IPS DF 19.7 (cell line): ENCODE measurements around the gene SERPINF2.
"Not testable (repeated sequence)": the region's sequence is repeated elsewhere in the genome, so short reads cannot be mapped to it uniquely, and the experiment has no call there.

Source experiments
- DNase-seq: peaks from one replicate; pipeline ENCODE4 v3.0.0-alpha.2; 2013; ENCODE audit warnings: low read depth, low spot score

SERPINF2 gene

DNA sequence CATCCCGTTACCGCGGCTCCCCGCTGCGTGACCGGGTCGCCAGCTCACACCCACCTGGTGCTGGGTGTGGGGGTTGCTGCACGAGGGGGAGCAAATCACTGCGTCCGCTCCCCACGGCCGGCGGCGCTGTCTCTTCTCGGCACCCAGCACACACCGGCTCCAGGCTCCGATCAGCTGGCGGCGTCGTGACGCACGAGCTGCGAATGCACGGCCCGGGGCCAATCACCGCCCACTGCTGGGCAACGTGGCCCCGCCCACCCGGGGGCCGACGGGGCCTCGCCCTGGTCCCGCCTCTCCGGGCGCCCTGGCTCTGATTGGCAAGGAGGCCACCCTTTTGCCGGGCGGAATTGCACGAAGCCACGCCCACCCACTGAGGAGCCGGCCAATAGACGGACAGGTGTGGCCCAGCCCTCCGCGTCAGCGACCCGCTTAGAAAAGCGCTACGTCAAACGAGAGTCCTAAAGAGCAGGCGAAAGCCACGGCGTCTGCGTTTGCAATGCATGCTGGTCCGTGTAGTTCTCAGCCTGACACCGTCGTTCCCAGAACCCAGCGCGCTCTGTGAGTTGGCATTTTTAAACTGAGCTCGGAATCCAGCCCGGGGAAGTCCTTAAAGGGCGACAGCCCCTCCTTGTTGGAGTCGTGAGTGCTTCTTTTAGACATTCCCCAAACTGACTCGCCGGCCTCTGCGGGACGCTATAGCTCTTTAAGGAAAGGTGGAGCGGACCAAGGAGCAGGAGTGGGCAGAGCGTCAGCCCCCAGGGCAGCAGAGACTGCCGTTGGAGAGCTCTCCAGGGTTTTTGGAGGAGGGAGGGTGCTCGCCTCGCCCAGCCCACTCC, 26.4 kb upstream of the SERPINF2 start:
- DNase-seq, result peak; percentile 98

GRCh38 chr17:1716912-1717695, 25.6 kb upstream of the SERPINF2 start:
- peak; percentile 100 for DNase-seq

DNA sequence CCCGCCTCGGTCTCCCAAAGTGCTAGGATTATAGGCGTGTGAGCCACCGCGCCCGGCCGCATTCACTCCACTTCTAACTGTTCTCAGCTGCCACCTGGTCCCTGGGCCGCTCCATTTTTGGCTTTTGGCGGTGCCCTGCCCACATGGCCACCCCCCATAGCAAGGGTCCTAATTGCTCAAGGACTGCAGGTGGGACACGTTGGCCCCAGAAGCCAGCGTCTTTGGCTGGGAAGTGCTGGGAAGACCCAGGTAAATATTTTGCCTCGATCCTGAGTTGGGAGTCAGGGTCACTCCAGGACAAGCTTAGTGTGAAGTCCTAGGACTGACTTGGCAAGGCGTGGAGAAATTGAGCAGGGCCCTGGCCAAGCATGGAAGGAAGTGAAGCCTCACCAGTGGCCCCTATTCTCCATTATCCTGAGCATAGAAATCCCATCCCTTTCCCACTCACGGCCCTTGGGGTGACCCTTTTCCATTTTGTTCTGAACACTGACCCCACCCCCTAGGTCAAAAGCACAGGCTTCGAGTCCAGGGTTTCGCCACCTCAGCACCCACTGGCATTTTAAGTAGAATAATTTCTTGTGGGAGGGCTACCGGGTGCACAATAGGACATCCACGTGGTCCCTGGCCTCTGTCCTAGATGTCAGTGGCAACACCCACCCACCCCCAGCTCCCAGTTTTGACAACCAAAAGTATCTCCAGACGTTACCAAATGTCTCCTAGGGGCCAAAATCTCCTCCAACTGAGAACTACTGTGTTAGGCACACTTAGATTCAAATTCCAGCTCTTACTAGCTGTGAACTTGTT, 24.1 kb upstream of the SERPINF2 start:
- DNase-seq, result no peak

DNA sequence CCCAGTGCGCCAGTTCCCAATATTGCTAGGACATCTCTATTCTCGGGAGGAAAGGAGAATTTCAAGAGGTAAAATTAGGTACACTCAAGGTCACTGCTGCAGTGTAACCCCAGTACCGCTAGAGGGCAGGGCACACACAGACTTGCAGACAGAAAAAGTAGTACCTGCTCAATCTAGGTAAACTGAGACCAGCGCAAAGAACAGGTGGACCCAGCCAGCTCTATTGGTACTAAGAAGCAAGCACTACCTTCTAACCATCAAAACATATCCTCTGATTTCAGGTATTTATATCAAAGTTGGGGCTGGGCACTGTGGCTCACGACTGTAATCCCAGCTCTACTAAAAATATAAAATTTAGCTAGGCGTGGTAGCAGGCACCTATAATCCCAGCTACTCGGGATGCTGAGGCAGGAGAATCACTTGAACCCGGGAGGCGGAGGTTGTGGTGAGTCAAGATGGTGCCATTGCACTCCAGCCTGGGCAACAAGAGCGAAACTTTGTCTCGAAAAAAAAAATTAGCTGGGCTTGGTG, 21.8 kb upstream of the SERPINF2 start:
- no peak for DNase-seq

GRCh38 chr17:1722022-1722421, 20.6 kb upstream of the SERPINF2 start:
- not testable (repeated sequence) for DNase-seq

GRCh38 chr17:1724351-1724868, 18.3 kb upstream of the SERPINF2 start, which contains the start of gene WDR81:
Gene WDR81, plus strand, starts transcription at chr17:1724704. Its CDS starts 256 bp downstream, at chr17:1724960.
- no peak for DNase-seq

GRCh38 chr17:1724869-1725641, 17.6 kb upstream of the SERPINF2 start:
- DNase-seq, result no peak

DNA sequence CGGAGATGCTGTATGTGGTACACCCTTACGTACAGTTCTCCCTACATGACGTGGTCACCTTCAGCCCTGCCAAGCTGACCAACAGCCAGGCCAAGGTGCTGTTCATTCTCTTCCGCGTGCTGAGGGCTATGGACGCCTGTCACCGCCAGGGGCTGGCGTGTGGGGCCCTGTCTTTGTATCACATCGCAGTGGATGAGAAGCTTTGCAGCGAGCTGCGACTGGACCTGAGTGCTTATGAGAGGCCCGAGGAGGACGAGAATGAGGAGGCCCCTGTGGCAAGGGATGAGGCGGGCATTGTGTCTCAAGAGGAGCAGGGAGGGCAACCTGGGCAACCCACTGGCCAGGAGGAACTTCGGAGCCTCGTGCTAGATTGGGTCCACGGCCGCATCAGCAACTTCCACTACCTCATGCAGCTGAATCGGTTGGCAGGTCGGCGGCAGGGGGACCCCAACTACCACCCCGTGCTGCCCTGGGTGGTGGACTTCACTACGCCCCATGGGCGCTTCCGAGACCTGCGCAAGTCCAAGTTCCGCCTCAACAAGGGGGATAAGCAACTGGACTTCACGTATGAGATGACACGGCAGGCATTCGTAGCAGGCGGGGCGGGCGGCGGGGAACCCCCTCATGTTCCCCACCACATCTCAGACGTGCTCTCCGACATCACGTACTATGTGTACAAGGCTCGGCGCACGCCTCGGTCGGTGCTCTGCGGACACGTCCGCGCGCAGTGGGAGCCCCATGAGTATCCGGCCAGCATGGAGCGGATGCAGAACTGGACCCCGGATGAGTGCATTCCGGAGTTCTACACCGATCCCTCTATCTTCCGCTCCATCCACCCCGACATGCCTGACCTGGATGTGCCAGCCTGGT, 16.8 kb upstream of the SERPINF2 start:
- no peak for DNase-seq

- DNase-seq, result no peak
Observed at GRCh38 chr17:1726626-1727257, 15.9 kb upstream of the SERPINF2 start.

DNA sequence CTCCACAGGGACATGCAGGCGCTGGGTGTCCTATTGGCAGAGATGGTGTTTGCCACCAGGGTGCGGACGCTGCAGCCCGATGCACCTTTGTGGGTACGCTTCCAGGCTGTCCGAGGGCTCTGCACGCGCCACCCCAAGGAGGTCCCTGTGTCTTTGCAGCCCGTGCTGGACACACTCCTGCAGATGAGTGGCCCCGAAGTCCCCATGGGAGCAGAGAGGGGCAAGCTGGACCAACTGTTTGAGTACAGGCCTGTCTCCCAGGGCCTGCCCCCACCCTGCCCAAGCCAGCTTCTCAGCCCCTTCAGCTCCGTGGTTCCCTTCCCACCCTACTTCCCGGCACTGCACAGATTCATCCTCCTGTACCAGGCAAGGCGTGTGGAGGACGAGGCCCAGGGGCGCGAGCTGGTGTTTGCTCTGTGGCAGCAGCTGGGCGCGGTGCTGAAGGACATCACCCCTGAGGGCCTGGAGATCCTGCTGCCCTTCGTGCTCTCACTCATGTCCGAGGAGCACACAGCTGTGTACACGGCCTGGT, 15.3 kb upstream of the SERPINF2 start:
- DNase-seq, result no peak

- DNase-seq, result no peak
Observed at GRCh38 chr17:1727876-1728630, 14.6 kb upstream of the SERPINF2 start.

DNA sequence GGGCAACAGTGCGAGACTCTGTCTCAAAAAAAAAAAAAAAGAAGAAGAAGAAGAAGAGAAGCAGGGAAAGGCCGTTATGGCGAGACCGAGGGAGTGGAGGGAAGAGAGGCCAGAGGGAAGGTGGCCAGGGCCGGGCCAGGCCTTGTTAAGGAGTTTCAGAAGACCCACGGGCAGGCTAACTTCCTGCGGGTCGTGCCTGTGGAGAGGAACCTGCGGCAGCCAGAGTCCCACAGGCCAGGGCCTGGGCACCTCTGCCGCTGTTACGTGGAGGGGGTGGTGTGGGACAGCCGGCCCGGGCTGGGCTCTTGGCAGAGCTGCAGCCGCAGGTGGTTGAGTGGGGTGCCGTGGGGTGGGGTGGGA, 12.7 kb upstream of the SERPINF2 start:
- DNase-seq, result no peak

GRCh38 chr17:1730326-1731193, 12.1 kb upstream of the SERPINF2 start:
- no peak for DNase-seq

DNA sequence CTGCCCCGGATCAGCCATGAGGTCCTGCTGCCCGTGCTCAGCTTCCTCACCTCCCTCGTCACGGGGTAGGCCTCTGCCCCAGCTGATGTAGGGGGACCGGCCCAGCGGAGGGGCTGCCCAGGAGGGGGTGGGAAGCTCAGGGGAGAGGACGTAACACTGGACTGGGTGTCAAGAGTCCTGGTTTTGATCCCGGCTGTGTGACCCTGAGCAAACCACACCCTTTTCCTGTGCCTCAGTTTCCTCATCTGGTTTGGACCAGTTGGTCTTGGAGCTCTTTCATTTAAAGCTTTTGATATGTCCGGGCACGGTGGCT, 11.5 kb upstream of the SERPINF2 start:
- DNase-seq, result no peak

- DNase-seq, result no peak
Observed at GRCh38 chr17:1732241-1732832, 10.3 kb upstream of the SERPINF2 start.

- no peak for DNase-seq
Observed at GRCh38 chr17:1732833-1733321, 9.8 kb upstream of the SERPINF2 start.

DNA sequence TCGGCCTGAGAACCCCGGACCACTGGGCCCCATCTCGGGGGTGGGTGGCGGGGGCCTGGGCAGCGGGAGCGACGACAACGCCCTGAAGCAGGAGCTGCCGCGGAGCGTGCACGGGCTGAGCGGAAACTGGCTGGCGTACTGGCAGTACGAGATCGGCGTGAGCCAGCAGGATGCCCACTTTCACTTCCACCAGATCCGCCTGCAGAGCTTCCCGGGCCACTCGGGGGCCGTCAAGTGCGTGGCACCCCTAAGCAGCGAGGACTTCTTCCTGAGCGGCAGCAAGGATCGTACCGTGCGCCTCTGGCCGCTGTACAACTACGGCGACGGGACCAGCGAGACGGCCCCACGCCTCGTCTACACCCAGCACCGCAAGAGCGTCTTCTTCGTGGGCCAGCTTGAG, 8.9 kb upstream of the SERPINF2 start:
- no peak for DNase-seq
